A549 treated with Hydrocortisone at 1 μM for 4 hours (cell line): ENCODE data around the gene FRRS1L. TPM values are rescaled to one million over a fixed set of nuclear protein-coding genes. Genes with fewer than 3 reads are reported as not detected.

Source experiments
- total RNA-seq: library from RNA; stranded (reverse); fragments of 200-300 nt; extraction: Qiagen RNA extraction; gene quantifications from 5 replicates; pipeline ENCODE4 v1.2.3, GENCODE V29; 2022

The FRRS1L gene
- total RNA-seq: 0.15 to 0.21 TPM (median 0.21 TPM) in 5 replicates

DNA sequence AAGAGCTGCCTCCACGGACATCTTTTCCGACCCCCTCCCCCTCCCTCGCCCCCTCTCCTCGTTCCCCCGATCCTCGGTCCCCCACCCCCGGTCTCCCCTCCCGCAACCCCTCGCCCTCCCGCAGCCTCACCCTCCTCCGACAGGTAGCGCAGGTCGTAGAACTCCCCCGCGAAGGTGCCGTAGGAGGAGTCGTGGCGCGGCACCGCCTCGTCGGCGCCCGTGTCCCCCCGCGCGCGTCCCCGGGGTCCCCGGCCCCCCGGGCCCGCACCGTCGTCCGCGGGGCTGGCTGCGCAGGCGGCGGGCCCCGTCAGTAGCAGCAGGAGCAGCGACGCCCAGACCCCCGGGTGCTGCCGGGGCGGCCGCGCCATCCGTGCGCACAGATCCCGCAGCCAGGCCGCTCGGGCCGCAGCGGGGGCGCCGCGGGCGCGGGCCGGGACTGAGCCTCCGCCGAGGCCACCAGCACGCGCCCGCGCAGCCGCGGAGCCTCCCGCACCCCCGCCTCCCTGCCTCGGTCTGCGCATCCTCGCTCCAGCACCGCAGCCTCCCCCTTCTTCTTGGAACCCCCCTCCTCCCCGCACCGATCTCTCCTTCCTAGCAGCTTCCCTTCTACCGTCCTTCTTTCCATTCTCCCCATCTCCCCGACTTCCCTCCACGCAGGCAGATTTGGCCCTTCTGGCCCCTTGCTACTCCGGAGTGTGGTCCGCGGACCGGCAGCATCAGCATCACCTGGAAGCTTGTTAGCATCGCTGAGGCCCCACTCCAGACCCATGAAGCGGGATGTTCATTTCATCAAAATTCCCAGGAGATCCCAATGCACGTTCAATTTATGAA lies at the start of gene FRRS1L:
FRRS1L (minus strand) TSS at position 479 of the 831 bp plus-strand sequence; CDS start at position 368, 111 bp downstream.

GRCh38 chr9:109119439-109120203 lies 47.4 kb downstream of the FRRS1L start, which contains the start of gene TMEM245:
Gene TMEM245 (minus strand): TSS chr9:109119947. CDS start chr9:109119913, 34 bp downstream.

Other genes with a start within 250 kb of the FRRS1L start
- gene ELP1, start 233.1 kb downstream of the FRRS1L start, total RNA-seq: 19.1 to 23.3 TPM (median 19.7 TPM) in 5 replicates
- 20.1 to 25.4 TPM (median 22.2 TPM) in 5 replicates for gene ABITRAM, start 232.8 kb downstream of the FRRS1L start, total RNA-seq
- gene CTNNAL1, start 153.8 kb downstream of the FRRS1L start, total RNA-seq: 44.7 to 57.0 TPM (median 53.3 TPM) in 5 replicates
- gene TMEM245, start 47.3 kb downstream of the FRRS1L start, total RNA-seq: 42.3 to 65.6 TPM (median 55.9 TPM) in 5 replicates
- 21.4 to 25.7 TPM (median 23.9 TPM) in 5 replicates for gene EPB41L4B, start 153.8 kb upstream of the FRRS1L start, total RNA-seq